Rectal smooth muscle tissue (tissue), 1 donor: ENCODE measurements around the gene SPEM2.
A peak's percentile ranks its signal among the peaks of the same experiment; 100 is the strongest.

Experiments used
- H3K27ac ChIP-seq: one replicate; pipeline ENCODE4 v1.7.0; 2013; ENCODE audit warnings: low read depth, low read length, inconsistent platforms
- H3K27me3 ChIP-seq: one replicate; pipeline ENCODE4 v1.7.0; 2013; ENCODE audit warnings: low read length; ENCODE audit not compliant: control insufficient read depth, insufficient read depth
- H3K36me3 ChIP-seq: one replicate; pipeline ENCODE4 v1.7.0; 2013; ENCODE audit warnings: low read length; ENCODE audit not compliant: control insufficient read depth, insufficient read depth
- H3K4me1 ChIP-seq: one replicate; pipeline ENCODE4 v1.7.0; 2013; ENCODE audit warnings: low read length; ENCODE audit not compliant: control insufficient read depth, insufficient read depth
- H3K4me3 ChIP-seq: one replicate; pipeline ENCODE4 v1.7.0; 2013; ENCODE audit warnings: low read length
- H3K9ac ChIP-seq: one replicate; pipeline ENCODE4 v1.7.0; 2013; ENCODE audit warnings: low read length

Gene SPEM2

DNA sequence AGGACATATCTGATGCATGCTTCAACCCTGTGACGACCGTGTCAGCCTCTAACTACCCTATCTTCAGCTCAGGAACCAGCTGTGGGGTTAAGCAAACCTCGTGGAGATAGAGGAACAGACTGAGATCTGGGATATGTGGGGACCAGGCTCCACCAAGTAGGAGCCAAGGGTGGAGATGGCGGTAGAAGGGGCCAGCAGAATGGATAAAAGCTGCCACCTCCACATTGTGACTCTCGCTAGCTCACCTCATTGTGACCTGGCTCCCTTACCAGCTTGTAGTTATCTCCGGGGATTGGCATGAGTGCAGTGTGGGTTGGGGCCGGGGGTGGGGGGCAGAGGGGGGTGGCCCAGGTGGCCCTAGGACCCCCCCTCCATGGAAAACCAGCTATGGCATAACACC is at the start of gene SPEM2:
TSS of gene SPEM2 (plus strand) at position 301 of the 400 bp plus-strand sequence. CDS start at position 374, 73 bp downstream.
- H3K36me3 ChIP-seq = no peaks in the 10 kb centered on the region
- H3K4me1 ChIP-seq = no peaks in the 10 kb centered on the region
- H3K27me3 ChIP-seq = no peaks in the 10 kb centered on the region
- H3K27ac ChIP-seq = no peak within 1 kb of the TSS
- no peak within 1 kb of the TSS for H3K9ac ChIP-seq
- H3K4me3 ChIP-seq = no peak within 1 kb of the TSS

- Histone ChIP-seq H3K27ac (no peak overlapping the region), H3K9ac (no peak overlapping the region), H3K4me3 (no peak overlapping the region), H3K36me3 (no peaks in the 10 kb centered on the region), H3K27me3 (no peaks in the 10 kb centered on the region), H3K4me1 (peaks cover 13% of the 10 kb centered on the region)
Observed at GRCh38 chr17:7379134-7379533, 46.3 kb upstream of the SPEM2 start.

DNA sequence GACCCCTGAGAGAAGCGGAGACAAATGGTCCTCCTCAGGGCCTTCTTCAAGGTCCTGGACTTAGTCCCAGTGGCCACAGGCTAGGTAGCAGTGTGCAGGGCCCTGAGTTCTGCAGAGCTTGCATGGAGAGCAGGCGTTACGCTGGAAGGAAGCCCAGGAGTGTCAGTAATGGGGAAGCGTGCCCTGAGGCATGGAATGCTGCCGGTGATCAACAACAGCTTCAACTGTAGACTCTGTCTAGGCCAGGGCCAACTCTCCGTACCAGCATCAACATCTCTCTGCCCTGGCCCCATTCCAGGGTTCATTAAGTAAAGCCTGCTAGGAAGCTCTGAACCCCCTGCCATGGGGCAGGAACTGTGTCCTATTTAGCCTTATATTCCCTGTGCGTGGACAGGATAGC is 45.1 kb upstream of the SPEM2 start:
- H3K36me3 ChIP-seq = no peaks in the 10 kb centered on the region
- H3K27me3 ChIP-seq = no peaks in the 10 kb centered on the region
- peaks cover 13% of the 10 kb centered on the region for H3K4me1 ChIP-seq
- H3K9ac ChIP-seq = peak overlapping the region; percentile 10
- peak overlapping the region; percentile 75 for H3K4me3 ChIP-seq
- H3K27ac ChIP-seq = peak overlapping the region; percentile 12

DNA sequence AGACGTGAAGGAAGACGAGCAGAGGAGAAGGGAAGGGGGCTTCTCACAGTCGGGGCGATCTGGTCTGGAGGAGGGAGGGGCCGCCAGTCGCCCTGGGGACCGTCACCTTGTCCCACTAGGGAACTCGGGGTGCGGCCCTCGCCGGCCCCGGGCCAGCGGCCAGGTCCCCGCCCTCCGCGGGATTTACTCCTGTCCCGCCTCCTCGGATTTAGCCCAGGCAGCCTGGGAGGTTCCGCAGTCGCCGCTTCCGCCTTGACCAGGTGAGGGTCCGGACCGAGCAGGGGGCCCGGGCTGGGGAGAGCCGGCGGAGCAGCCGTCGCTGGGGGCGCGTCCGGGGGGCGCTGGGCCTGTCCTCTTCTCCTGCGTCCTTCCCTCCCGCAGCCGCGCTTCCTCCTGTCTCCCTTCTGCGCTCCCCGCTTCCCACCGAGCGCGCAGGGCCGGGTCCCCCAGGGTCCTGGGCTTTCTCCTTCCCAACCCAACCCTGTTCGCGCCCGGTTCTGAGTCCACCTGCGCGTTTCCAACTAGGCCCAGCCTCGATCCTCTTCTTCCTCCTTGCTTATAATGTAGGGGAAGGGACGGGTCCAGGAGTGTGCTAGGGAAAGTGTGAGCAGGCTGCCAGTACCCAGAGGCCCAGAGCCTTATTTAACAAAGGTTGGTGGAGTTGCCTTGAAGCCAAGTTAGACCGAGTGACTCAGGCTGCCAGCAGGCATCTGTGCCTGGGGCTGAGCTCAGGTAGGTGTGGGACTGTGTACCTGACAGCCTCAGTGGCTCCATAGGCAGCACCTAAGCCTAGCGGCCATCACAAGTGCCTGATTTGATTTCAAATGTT is 44.3 kb upstream of the SPEM2 start, which contains the start of gene TNK1:
TSS of gene TNK1 (plus strand) at position 235 of the 829 bp plus-strand sequence. CDS start 1,838 bp downstream, outside the sequence.
- Histone ChIP-seq H3K9ac (peak within 1 kb of the TSS; percentile 13), H3K4me1 (peaks cover 13% of the 10 kb centered on the region), H3K27ac (peak within 1 kb of the TSS; percentile 12), H3K27me3 (no peaks in the 10 kb centered on the region), H3K4me3 (peak within 1 kb of the TSS; percentile 75), H3K36me3 (no peaks in the 10 kb centered on the region)

- no peak overlapping the region for H3K9ac ChIP-seq
- H3K36me3 ChIP-seq = no peaks in the 10 kb centered on the region
- H3K4me3 ChIP-seq = no peak overlapping the region
- H3K27ac ChIP-seq = no peak overlapping the region
- H3K27me3 ChIP-seq = no peaks in the 10 kb centered on the region
- peaks cover 13% of the 10 kb centered on the region for H3K4me1 ChIP-seq
Observed at GRCh38 chr17:7382901-7383300, 42.5 kb upstream of the SPEM2 start.

DNA sequence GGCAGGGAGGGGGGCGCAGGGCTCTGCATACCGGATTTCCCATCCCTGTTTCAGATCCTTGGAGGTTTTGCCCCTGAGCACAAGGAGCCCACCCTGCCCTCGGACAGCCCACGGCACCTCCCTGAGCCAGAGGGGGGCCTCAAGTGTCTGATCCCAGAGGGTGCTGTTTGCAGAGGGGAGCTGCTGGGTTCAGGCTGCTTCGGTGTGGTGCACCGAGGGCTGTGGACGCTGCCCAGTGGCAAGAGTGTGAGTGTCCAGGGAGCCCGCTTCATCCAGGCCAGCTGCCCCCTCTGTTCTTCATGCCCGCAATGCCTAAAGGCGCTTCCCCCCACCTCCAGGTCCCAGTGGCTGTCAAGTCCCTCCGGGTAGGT is 42.1 kb upstream of the SPEM2 start:
- peak overlapping the region; percentile 49 for H3K4me3 ChIP-seq
- peaks cover 13% of the 10 kb centered on the region for H3K4me1 ChIP-seq
- no peaks in the 10 kb centered on the region for H3K36me3 ChIP-seq
- no peak overlapping the region for H3K27ac ChIP-seq
- H3K9ac ChIP-seq = no peak overlapping the region
- no peaks in the 10 kb centered on the region for H3K27me3 ChIP-seq

DNA sequence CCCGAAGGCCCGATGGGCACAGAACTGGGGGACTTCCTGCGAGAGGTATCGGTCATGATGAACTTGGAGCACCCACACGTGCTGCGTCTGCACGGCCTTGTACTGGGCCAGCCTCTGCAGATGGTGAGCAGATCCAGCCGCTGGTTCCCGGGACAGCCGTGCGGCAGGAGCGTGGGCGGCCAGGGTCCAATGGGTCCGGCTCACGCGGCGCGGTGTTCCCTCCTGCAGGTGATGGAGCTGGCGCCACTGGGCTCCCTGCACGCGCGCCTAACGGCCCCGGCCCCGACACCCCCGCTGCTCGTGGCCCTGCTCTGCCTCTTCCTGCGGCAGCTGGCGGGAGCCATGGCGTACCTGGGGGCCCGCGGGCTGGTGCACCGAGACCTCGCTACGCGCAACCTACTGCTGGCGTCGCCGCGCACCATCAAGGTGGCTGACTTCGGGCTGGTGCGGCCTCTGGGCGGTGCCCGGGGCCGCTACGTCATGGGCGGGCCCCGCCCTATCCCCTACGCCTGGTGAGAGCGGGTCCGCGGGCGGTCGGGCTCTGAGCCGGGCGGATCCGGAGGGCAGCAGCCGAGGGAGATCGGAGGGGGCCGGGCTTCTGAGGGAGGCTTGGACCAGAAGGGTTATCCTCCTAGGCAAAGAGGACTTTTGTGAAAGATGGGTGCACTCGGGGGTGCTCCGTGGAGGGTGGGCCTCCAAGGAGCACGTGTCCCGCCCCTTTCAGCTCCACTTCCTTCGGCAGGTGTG is 41.5 kb upstream of the SPEM2 start:
- H3K4me1 ChIP-seq = peaks cover 13% of the 10 kb centered on the region
- H3K4me3 ChIP-seq = peak overlapping the region; percentile 49
- H3K36me3 ChIP-seq = peaks cover under 1% of the 10 kb centered on the region
- H3K27ac ChIP-seq = no peak overlapping the region
- H3K27me3 ChIP-seq = no peaks in the 10 kb centered on the region
- H3K9ac ChIP-seq = no peak overlapping the region

DNA sequence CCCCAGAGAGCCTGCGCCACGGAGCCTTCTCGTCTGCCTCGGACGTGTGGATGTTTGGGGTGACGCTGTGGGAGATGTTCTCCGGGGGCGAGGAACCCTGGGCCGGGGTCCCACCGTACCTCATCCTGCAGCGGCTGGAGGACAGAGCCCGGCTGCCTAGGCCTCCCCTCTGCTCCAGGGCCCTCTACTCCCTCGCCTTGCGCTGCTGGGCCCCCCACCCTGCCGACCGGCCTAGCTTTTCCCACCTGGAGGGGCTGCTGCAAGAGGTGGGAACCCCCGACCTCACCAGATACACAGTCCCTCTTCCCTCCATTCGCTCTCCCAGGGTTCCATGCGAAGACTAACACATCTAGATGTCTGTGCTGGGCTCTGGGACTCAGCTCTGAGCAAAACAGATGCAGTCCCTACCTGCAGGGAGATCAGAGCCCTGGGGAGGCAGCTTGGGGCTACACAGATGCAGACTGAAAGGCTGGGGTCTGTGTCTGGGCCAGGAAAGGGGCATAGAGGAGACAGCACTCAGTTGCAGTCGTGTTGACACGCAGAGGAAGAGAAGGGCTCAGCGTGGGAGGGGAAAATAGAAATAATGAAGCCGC is 40.8 kb upstream of the SPEM2 start:
- H3K4me3 ChIP-seq = peak overlapping the region; percentile 49
- H3K27me3 ChIP-seq = no peaks in the 10 kb centered on the region
- no peak overlapping the region for H3K27ac ChIP-seq
- H3K9ac ChIP-seq = no peak overlapping the region
- peaks cover 13% of the 10 kb centered on the region for H3K4me1 ChIP-seq
- peaks cover 5% of the 10 kb centered on the region for H3K36me3 ChIP-seq

- Histone ChIP-seq H3K4me1 (peaks cover under 1% of the 10 kb centered on the region), H3K27ac (no peak overlapping the region), H3K36me3 (peaks cover 10% of the 10 kb centered on the region), H3K9ac (no peak overlapping the region), H3K4me3 (no peak overlapping the region), H3K27me3 (no peaks in the 10 kb centered on the region)
Observed at GRCh38 chr17:7388856-7389255, 36.6 kb upstream of the SPEM2 start.

GRCh38 chr17:7389924-7390910 is 35.2 kb upstream of the SPEM2 start:
- no peak overlapping the region for H3K4me3 ChIP-seq
- H3K27ac ChIP-seq = no peak overlapping the region
- H3K4me1 ChIP-seq = no peaks in the 10 kb centered on the region
- no peaks in the 10 kb centered on the region for H3K27me3 ChIP-seq
- H3K9ac ChIP-seq = no peak overlapping the region
- peaks cover 10% of the 10 kb centered on the region for H3K36me3 ChIP-seq

DNA sequence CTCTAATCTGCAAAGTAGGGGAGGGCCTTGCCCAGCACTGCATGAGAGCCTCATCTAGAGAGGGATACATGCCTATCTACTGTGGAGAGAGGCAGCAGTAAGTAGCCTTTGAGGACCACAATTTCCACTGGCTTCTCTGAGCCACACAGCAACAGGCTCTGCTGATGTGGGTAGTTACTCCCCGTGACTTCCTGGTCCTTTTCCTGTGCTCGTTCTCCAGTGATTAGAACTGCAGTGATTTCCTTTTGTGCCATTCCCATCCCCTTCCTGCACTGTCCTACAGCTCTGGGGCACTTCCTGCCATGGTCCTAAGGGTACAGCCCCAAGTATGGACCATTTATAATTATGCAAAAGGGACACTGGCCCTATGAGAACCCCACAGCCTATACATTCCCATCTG is 34.1 kb upstream of the SPEM2 start:
- no peaks in the 10 kb centered on the region for H3K27me3 ChIP-seq
- no peak overlapping the region for H3K27ac ChIP-seq
- no peaks in the 10 kb centered on the region for H3K4me1 ChIP-seq
- H3K36me3 ChIP-seq = peaks cover 10% of the 10 kb centered on the region
- H3K9ac ChIP-seq = no peak overlapping the region
- H3K4me3 ChIP-seq = no peak overlapping the region
